H1 (cell line): ENCODE results near the gene OCSTAMP. TPM values are rescaled to one million over a fixed set of nuclear protein-coding genes. Genes with fewer than 3 reads are reported as not detected.

ENCODE experiments used
- BCL11A ChIP-seq, 2 experiments: IDR thresholded peaks; one replicate each; pipeline ENCODE4 v1.6.1; 2011; ENCODE audit warnings: low read depth in 2 of 2, low read length in 2 of 2, mild to moderate bottlenecking in 2 of 2
- EZH2 ChIP-seq: fragments of 200-600 bp; sonication (generic); IDR thresholded peaks from 2 replicates; pipeline ENCODE4 v1.7.1; 2012; ENCODE audit warnings: low read depth, mild to moderate bottlenecking, moderate library complexity, low read length, inconsistent platforms; ENCODE audit not compliant: severe bottlenecking
- GABPA ChIP-seq: IDR thresholded peaks from 2 replicates; pipeline ENCODE4 v1.6.1; 2011; ENCODE audit warnings: mild to moderate bottlenecking, low read length, moderate library complexity, borderline replicate concordance; ENCODE audit not compliant: insufficient read depth
- GTF2F1 ChIP-seq: IDR thresholded peaks from 2 replicates; pipeline ENCODE4 v1.6.1; 2012; ENCODE audit warnings: low read depth, low read length, improper control_type of control experiment, borderline replicate concordance
- JUND ChIP-seq: IDR thresholded peaks from 2 replicates; pipeline ENCODE4 v1.6.1; 2011; ENCODE audit warnings: mild to moderate bottlenecking, improper control_type of control experiment, low read length
- POLR2AphosphoS5 ChIP-seq: IDR thresholded peaks from 2 replicates; pipeline ENCODE4 v1.6.1; 2011; ENCODE audit warnings: low read depth, low read length
- RFX5 ChIP-seq: IDR thresholded peaks from 2 replicates; pipeline ENCODE4 v1.6.1; 2011; ENCODE audit warnings: low read depth, low read length, improper control_type of control experiment, borderline replicate concordance
- SIRT6 ChIP-seq: IDR thresholded peaks from one replicate; pipeline ENCODE4 v1.7.1; 2012; ENCODE audit warnings: low read length, inconsistent platforms
- TAF7 ChIP-seq: optimal IDR thresholded peaks from 2 replicates; pipeline ENCODE3; 2011; ENCODE audit warnings: low read depth, mild to moderate bottlenecking, inconsistent platforms, low read length, moderate library complexity, borderline replicate concordance
- TEAD4 ChIP-seq: IDR thresholded peaks from 2 replicates; pipeline ENCODE4 v1.6.1; 2012; ENCODE audit warnings: low read depth, low read length, inconsistent platforms, mixed read lengths
- polyA plus RNA-seq, 7 experiments: library from polyadenylated mRNA; depleted of rRNA in 3 of 7; stranded (reverse) in 5 of 7; unstranded in 2 of 7; fragments of >200 nt in 5 of 7; fragments of 200-250 nt in 2 of 7; gene quantifications; 1 replicate in 5 of 7; 2 replicates in 1 of 7; 4 replicates in 1 of 7; pipeline versions ENCODE4 v1.2.1 to v1.2.3, GENCODE V29; 2011 to 2013; ENCODE audit warnings: missing spikeins in 2 of 7, mixed read lengths in 2 of 7
- total RNA-seq: library from RNA; stranded (reverse); fragmentation: NEBNext Ultra II Directional; extraction: Animal tissue kit (Norgen Biotek cat#: 25700); gene quantifications from 2 replicates; pipeline ENCODE4 v1.2.1, GENCODE V29; 2021
- TF ChIP-seq, protein P1 (sequence below): fragments of 300-600 bp; sonication (generic); IDR thresholded peaks from 2 replicates; pipeline ENCODE4 v1.7.1; 2012; ENCODE audit warnings: low read length, moderate library complexity, mild to moderate bottlenecking, inconsistent platforms; ENCODE audit not compliant: insufficient replicate concordance

Gene OCSTAMP
- total and polyA plus RNA-seq, 2 of the 8 experiments (the other 6 are each of a cell fraction or from before 2014, with no cell fraction given): 0.09 to 0.13 TPM

DNA sequence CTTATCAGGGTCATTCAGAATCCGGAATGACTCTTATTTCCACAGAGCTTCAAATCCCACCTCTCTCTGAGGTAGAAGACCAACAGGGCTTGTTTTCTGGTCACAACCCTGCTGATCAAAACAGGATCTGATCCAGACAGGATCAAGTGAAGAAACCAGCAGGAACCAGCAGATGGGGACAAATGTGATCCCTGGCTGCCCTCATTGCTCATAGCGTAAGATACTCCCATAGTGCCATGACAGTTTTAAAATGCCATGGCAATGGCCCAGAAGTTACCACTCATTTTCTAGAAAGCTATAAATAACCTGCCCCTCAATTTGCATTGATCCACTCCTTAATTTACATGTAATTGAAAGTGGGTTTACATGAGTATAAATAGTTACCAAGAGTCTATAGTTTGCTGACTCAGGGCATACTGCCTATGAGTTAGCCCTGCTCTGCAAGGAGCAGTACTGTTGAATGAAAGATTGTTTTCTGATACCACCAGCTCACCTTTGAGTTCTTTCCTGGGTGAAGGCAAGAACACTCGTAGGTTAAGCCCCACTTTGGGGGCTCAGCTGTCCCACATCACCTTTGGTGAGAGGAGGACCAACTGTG lies 30.9 kb downstream of the OCSTAMP start (continued):
- TF ChIP-seq, protein P1, sequence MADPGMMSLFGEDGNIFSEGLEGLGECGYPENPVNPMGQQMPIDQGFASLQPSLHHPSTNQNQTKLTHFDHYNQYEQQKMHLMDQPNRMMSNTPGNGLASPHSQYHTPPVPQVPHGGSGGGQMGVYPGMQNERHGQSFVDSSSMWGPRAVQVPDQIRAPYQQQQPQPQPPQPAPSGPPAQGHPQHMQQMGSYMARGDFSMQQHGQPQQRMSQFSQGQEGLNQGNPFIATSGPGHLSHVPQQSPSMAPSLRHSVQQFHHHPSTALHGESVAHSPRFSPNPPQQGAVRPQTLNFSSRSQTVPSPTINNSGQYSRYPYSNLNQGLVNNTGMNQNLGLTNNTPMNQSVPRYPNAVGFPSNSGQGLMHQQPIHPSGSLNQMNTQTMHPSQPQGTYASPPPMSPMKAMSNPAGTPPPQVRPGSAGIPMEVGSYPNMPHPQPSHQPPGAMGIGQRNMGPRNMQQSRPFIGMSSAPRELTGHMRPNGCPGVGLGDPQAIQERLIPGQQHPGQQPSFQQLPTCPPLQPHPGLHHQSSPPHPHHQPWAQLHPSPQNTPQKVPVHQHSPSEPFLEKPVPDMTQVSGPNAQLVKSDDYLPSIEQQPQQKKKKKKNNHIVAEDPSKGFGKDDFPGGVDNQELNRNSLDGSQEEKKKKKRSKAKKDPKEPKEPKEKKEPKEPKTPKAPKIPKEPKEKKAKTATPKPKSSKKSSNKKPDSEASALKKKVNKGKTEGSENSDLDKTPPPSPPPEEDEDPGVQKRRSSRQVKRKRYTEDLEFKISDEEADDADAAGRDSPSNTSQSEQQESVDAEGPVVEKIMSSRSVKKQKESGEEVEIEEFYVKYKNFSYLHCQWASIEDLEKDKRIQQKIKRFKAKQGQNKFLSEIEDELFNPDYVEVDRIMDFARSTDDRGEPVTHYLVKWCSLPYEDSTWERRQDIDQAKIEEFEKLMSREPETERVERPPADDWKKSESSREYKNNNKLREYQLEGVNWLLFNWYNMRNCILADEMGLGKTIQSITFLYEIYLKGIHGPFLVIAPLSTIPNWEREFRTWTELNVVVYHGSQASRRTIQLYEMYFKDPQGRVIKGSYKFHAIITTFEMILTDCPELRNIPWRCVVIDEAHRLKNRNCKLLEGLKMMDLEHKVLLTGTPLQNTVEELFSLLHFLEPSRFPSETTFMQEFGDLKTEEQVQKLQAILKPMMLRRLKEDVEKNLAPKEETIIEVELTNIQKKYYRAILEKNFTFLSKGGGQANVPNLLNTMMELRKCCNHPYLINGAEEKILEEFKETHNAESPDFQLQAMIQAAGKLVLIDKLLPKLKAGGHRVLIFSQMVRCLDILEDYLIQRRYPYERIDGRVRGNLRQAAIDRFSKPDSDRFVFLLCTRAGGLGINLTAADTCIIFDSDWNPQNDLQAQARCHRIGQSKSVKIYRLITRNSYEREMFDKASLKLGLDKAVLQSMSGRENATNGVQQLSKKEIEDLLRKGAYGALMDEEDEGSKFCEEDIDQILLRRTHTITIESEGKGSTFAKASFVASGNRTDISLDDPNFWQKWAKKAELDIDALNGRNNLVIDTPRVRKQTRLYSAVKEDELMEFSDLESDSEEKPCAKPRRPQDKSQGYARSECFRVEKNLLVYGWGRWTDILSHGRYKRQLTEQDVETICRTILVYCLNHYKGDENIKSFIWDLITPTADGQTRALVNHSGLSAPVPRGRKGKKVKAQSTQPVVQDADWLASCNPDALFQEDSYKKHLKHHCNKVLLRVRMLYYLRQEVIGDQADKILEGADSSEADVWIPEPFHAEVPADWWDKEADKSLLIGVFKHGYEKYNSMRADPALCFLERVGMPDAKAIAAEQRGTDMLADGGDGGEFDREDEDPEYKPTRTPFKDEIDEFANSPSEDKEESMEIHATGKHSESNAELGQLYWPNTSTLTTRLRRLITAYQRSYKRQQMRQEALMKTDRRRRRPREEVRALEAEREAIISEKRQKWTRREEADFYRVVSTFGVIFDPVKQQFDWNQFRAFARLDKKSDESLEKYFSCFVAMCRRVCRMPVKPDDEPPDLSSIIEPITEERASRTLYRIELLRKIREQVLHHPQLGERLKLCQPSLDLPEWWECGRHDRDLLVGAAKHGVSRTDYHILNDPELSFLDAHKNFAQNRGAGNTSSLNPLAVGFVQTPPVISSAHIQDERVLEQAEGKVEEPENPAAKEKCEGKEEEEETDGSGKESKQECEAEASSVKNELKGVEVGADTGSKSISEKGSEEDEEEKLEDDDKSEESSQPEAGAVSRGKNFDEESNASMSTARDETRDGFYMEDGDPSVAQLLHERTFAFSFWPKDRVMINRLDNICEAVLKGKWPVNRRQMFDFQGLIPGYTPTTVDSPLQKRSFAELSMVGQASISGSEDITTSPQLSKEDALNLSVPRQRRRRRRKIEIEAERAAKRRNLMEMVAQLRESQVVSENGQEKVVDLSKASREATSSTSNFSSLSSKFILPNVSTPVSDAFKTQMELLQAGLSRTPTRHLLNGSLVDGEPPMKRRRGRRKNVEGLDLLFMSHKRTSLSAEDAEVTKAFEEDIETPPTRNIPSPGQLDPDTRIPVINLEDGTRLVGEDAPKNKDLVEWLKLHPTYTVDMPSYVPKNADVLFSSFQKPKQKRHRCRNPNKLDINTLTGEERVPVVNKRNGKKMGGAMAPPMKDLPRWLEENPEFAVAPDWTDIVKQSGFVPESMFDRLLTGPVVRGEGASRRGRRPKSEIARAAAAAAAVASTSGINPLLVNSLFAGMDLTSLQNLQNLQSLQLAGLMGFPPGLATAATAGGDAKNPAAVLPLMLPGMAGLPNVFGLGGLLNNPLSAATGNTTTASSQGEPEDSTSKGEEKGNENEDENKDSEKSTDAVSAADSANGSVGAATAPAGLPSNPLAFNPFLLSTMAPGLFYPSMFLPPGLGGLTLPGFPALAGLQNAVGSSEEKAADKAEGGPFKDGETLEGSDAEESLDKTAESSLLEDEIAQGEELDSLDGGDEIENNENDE: no peak
- TF ChIP-seq BCL11A (IDR thresholded peaks at IDR 0.05; ENCODE audit: low read depth in 2 of 2, low read length in 2 of 2): no peak
- TF ChIP-seq POLR2AphosphoS5: no peak
- TF ChIP-seq GTF2F1: no peak
- TF ChIP-seq JUND: no peak
- TF ChIP-seq TAF7: no peak
- no peak for TF ChIP-seq RFX5
- no peak for TF ChIP-seq SIRT6
- no peak for TF ChIP-seq GABPA
- TF ChIP-seq EZH2: no peak
- TF ChIP-seq TEAD4: no peak
